ENCODE results near the gene DBF4.
"Not testable (repeated sequence)": the region's sequence is repeated elsewhere in the genome, so short reads cannot be mapped to it uniquely, and the experiment has no call there.

Gene DBF4, protein sequence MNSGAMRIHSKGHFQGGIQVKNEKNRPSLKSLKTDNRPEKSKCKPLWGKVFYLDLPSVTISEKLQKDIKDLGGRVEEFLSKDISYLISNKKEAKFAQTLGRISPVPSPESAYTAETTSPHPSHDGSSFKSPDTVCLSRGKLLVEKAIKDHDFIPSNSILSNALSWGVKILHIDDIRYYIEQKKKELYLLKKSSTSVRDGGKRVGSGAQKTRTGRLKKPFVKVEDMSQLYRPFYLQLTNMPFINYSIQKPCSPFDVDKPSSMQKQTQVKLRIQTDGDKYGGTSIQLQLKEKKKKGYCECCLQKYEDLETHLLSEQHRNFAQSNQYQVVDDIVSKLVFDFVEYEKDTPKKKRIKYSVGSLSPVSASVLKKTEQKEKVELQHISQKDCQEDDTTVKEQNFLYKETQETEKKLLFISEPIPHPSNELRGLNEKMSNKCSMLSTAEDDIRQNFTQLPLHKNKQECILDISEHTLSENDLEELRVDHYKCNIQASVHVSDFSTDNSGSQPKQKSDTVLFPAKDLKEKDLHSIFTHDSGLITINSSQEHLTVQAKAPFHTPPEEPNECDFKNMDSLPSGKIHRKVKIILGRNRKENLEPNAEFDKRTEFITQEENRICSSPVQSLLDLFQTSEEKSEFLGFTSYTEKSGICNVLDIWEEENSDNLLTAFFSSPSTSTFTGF

DNA sequence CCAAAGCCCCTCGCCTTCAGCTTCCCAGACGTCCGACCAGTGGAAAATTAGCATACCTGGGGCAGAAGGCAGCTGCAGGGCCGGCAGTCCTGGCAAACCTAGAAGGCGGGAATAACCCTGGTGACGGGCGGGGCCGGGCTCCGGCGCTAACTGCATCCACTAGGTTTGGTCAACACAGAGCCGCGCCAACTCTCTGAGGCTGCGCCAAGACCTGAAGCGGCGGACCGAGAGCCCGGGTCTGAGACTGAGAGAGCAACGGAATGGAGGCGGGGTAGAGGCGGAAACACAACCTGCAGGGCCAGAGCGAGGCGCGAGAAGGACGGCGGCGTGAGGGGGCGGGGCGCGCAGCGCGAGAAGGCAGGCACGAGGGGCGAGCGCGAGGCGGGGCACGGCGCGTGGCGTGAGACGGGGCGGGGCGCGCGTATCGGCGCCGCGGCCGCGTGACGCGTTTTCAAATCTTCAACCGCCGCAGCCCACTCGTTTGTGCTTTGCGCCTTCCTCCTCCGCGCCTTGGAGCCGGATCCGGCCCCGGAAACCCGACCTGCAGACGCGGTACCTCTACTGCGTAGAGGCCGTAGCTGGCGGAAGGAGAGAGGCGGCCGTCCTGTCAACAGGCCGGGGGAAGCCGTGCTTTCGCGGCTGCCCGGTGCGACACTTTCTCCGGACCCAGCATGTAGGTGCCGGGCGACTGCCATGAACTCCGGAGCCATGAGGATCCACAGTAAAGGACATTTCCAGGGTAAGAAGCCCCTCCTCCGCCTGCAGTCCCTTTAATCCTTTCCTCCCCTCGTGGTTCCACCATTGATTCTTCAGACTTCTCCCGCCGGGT is at the start of gene DBF4, which contains the start of gene SLC25A40:
DBF4 (plus strand) TSS at position 454 of the 829 bp plus-strand sequence; CDS start at position 694, 240 bp downstream.
SLC25A40 (minus strand) TSS at position 321 of the 829 bp plus-strand sequence. CDS start 17,633 bp downstream, outside the sequence.
- DNase-seq: peak; percentile 94 to 99 (median 98)

DNA sequence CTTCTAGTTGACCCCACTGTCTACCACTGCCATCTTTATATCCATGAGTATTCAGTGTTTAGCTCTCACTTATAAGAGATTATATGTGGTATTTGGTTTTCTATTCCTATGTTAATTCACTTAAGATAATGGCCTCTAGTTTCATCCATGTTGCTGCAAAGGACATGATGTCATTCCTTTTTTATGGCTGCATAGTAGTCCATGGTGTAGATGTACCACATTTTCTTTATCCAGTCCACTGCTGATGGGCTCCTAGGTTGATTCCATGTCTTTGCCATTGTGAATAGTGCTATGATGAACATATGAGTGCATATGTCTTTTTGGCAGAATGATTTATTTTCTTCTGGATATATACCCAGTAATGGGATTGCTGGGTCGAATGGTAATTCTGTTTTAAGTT is 47.9 kb upstream of the DBF4 start:
- DNase-seq: not testable (repeated sequence)

DNA sequence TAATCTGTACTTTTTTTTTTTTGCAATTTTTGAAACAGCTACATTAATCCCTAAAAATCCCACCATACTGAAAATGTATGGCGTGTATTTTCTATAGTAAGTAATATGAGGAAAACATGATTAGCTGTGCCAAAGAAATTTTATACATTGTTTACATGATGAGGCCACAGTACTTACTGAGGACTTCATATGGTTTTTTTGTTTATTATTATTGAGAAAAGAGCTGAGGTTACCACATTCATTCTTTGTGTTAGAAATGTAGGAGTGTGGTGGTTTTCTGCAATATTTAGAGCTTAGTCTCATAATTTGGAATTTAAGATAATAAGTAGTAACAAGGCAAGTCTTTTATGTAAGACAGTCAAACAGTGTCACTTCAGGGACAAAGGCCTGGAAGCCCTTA is 45.2 kb upstream of the DBF4 start:
- DNase-seq: no peak

DNA sequence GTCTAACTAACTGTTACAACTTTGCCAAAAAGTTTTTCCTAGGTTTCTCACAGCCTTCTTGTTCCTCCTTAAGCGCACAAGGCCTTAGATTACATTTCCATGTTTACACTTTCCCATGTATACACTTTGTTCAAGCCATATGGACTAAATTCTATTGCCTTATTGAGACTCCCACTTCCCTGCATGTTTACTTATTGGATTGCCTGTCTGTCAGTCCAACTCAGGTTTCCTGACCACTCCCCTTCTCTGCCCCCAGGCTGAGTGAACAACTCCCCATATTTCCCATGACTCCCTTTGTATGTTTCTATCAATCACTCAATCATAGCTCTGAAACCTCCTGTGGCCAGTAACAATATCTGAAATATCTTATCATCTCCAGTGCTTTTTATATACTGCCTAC is 43.2 kb upstream of the DBF4 start:
- no peak for DNase-seq

DNA sequence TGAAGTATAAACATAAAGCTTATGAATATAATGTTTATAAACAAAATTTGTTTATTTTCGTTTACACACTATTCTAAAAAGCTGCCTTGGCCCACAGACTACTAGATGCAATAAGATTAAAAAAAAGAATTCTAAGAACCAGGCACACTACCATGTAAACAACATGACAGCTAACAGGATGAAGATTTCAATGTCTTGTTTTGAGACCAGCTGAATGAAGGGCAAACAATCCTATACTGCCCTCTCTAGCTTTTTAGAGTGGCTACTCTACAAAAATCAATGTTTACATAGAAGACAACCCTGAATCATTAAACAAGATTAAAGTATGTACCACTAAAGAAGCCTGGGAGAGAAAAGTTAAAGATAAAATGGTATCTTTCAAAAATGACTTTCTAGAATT is 38.7 kb upstream of the DBF4 start:
- no peak for DNase-seq

DNA sequence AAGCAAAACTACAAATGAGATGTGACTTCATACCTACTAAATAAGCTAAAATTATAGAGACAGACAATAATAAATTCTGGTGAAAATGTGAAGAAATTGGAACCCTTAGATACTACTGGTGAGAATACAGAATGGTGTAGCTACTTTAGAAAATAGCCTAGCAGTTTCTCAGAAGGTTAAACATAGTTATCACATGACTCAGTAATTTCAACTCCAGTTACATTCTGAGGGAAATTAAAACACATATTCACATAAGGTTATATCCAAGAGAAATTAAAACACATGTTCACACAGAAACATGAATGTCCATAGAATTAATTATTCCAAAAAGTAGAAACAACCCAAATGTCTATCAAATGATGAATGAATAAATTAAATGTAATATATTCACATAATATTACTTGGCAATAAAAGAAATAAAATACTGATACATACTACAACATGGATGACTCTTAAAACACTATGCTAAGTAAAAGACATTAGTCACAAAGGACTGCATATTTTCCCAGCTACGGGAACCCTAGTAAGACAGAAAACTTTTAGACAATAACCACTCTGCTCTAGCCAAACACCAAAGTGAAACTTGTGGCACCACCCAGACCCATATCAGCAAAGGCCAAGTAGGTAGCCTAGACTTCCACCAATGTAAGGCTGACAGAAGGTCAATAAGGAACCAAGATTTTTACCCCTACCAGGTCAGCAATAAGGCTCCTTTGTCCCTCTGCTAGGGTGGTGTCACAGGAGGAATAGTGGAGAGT is 25.3 kb upstream of the DBF4 start:
- DNase-seq: no peak

DNA sequence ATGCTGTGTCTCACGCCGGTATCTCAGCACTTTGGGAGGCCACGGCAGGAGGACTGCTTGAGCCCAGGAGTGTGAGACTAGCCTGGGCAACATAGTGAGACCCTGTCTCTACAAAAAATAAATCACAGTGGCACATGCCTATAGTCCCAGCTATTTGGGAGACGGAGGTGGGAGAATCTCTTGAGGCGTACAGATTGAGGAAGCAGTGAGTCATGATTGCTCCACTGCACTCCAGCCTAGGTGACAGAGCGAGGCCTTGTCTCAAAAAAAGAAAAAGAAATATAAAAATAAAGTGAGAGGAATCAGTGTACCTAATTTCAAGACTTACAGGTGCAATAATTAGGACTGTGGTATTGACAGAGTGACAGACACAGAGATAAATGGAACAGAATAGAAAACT is 24.0 kb upstream of the DBF4 start:
- DNase-seq: peak; percentile 59 to 65 (median 62)

DNA sequence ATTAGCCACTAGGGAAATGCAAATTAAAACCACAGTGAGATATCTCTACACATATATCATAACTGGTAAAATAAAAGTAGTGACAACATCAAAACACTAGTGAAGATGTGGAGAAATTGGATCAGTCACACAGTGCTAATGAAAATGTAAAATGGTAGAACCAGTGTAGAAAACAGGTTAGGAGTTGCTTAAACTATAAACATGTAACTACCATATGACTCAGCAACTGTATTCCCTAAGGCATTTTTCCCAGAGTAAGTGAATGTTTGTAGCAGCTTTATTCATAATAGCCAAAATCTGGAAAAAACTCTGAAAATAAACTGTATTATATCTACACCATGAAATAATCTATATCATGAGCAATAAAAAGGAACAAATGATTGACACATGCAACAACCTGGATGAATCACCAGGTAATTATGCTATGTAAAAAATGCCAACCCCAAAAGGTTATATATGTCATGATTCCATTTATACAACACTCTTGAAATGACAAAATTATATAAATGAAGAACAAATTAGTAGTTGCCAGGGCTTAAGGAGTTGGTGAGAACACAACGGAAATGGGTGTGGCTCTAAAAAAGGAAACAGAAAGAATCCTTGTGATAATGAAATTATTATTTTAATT is 22.9 kb upstream of the DBF4 start:
- DNase-seq: no peak

DNA sequence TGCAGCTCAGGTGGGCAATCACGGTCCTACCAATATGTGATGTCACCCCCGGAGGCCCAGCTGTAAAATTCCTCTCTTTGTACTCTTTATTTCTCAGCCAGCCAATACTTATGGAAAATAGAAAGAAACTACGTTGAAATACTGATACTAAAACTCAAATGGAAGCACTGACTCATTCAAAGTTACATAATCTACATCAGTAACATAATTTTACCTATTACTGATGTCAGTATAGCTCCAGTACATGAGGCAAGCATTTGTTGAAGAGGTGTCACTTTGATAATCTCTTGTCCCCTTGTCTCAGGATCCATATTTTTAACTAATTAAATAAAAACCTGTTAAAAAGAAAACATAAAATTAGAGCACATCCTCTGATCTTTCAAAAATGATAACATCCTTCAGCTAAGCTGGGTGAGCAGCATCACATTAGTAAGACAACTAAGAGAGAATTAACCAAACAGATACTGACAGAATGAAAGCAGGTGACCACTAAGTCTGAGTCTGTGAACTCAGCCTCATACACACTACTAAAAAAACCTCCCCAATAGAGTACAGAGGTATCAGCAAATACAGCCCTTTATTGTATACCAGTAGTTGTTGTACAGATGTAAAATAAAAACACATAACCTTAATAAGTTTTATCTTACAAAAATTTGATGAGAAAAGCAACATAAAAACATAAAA is 17.7 kb upstream of the DBF4 start:
- peak in 2 of 3 donors; percentile 29 for DNase-seq

DNA sequence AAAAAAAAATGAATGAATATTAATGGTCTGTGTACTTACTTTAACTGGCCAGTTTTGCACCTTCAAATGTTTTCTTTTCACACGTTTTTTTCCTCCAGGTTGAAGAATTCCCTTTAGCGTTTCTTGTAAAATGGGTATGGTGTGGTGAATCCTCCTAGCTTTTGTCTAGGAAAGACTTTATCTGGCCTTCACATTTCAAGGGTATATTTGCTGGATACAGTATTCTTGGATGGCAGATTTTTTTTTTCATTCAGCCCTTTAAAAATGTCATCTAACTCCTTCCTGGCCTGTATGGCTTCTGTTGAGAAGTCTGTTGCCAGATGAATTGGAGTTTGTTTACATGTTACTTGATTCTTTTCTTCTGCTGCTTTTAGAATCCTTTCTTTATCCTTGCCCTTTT is 10.2 kb upstream of the DBF4 start:
- no peak for DNase-seq

DNA sequence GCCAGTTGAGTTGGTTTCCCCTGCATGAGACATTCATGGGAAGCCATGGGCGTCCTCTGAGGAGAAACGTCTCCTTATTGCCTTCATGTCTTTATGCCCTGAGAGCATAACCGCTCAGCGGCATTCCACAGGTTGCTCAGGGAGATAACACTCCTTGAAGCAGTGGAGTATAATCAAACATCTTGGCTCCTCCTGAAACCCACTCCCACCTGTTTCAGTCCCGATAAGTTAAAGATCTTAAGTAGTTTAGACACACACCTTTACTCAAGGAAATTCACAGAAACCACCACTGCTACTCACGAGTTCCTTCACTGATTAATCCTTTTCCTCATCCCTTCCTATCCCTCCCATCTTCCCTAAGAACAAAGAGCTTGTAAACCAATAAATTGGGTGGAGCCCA is 9.8 kb upstream of the DBF4 start:
- not testable (repeated sequence) for DNase-seq

DNA sequence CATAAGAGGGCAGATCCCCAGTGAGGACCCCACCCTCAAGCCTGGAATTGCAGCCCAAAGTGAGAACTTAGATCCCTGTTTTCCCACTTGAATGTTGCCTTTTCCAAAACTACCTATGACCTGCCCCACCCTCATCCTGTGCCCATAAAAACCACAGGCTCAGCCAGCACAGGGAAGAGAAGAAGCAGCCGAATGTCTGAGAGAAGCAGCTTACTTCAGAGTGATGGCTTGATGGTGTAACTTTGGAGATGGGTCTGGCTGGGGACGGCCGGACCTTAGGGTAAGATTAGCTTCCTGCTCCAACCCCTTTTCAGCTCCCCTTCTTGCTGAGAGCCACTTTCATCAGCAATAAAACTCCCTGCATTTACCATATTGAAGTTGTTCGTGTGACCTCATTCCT is 5.8 kb upstream of the DBF4 start:
- no peak for DNase-seq

DNA sequence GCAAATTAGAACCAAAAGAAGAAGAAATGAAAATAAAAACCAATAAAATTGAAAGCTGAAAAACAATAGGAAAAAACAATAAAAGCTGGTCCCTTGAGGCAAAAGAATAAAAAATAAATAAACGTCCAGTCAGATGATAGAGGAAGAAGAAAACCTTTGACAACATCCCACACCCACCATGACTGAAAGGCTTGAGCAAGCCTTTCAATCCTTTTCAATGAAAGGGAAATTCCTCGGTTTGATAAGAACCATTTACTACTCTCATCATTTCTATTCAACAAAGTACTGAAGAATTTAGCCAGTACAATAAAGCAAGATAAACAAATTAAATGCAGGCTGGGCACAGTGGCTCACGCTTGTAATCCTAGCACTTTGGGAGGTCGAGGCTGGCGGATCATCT is 3.9 kb upstream of the DBF4 start:
- DNase-seq: peak; percentile 66 to 80 (median 77)

DNA sequence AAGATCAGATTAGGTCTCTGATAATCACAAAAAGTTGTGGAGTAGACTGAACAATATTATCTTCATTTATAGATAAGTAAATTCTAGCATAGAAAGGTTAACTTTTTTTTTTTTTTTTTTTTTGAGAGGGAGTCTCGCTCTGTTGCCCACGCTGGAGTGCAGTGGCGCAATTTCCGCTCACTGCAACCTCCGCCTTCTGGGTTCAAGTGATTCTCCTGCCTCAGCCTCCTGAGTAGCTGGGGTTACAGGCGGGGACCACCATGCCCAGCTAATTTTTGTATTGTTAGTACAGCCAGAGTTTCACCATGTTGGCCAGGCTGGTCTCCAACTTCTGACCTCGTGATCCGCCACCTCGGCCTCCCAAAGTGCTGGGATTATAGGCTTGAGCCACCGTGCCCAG is 3.0 kb upstream of the DBF4 start:
- DNase-seq: not testable (repeated sequence)

DNA sequence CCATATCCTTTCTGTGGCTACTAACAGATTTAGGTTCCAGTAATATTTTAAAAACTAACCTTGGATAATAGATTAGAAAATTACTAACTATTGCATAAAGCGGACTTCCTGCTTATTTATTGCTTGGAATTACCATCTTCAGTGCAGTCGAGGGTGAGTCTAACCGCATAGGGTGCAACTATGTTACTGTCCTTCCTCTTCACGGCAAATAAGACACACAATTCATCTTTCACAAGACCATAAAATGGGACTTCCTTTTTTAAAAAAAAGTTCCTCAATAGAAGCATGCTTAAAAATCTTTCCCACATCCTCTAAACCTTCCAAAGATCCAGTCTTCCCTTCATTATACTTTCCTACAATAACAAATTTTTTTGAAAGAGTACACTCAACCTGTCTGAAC is 2.2 kb upstream of the DBF4 start:
- DNase-seq: peak; percentile 78 to 90 (median 89)

DNA sequence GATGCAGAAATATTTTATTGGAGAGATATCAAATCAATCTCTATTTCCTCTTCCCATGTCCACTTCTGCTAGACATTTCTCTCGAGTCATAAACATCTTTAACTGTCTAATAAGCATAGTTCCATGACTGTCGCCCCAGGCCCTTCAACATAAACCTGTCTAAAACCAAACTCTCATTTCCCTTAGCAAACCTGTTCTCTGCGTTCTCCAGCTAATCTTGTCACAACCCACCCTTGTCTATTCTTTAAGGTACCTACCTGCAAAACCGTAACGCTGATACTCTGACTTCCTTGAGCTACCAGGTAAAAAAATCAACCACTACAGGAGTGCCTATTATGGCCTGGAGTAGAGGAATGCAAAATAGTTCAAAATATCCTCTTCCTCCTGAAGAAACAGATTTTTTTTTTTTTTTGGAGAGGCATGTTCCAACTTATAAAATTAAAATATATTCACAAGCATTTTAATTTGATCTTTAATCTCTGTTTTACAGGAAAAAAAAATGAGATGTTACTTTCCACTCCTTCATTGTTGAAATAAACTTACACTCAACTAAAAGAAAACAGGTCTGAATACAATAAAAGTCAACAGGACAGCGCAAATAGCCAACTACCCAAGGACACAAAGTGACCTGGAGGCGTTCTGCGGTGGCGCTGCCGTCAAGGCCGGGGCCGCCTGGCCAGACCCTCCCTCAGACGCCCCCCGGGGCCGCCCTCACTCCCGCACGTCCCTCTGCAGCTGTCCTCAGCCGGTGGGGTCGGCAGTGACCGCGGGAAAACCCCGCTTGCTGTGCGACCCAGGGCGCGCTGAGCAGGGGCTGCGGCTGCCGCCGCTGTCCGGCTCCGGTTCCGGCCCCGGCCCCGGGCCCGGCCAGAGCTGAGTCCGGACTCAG is 898 bp upstream of the DBF4 start:
- DNase-seq: peak; percentile 6 to 39 (median 34)

DNA sequence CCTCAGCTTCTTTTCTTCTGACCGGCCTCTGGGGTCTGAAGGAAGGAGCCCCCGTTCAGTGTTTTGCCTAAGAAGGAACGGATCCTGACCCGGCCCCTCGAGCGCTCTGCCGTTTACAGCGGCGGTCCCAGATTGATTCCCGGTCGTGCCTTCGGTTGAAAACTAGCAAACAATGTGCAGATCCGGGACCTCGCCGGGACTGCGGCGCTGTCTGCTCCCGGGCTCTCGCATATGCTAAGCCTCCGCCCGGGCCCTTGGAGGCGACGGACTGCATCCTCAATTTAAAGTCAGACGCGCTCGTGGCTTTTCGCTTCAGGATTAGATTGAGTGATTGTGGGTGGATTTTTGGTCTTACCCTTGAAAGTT is 559 bp downstream of the DBF4 start:
- DNase-seq: peak; percentile 65 to 81 (median 74)

DNA sequence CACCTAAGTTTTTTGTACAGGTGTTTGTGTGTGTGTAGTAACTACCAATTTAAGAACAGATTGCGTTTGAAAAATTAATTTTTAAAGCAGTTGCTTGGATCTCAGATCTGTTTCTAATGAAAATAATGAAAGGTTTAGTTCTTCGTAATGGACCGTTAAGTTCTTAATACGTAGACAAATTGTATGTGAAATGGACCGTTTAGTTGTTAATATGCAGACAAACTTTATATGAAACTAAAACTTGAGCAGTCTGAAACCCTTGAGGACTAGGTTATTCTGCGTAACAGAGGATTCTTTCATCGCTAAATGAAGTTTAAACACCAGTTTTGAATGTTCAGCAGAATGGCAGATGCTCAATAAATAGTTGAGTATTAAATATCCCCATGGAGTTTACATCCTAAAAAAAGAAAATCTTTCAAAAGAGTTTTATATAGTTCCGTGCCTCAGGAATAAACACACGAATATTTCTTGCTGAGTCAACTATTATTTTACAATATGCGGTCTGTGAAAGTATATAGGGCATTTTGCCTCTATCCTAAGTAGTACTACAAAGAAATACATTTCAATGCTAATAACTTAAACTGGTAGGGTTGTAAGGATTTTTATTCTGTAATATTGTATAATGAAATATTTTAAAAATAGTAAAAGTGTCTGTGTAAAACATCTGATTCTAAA is 1.2 kb downstream of the DBF4 start:
- no peak for DNase-seq

DNA sequence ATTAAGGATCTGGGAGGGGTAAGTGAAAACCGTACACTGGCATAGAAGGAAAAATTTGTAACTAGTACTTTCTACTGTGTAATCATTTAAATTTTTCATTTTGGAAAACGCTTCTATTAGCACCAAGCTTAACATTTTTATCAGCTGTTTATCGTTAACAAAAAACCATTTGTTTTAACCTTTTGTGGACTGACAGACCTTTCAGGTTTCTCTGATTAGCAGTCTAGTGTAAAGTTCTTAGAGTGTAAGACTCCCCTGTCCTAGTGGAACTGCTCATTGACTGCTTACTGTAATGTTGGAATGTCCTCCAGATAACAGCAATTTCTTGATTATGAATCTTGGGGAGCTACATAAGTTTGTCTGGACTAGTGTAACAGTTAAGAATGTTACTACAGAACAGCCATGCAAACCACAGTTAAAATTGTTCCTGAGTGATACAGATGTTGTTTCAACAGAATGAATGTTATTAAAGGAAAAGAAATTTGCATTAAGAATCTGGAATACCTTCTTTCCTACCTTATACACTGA is 2.0 kb downstream of the DBF4 start:
- DNase-seq: no peak
